HG02678 (cell line): ENCODE results near the gene SKOR1.

Source experiments
- ATAC-seq: cut with Tn5 transposase; IDR thresholded peaks from one replicate; pipeline ENCODE4 v1.9.1; 2021; ENCODE audit warnings: mild to moderate bottlenecking, moderate library complexity; ENCODE audit not compliant: unreplicated experiment

Gene SKOR1

DNA sequence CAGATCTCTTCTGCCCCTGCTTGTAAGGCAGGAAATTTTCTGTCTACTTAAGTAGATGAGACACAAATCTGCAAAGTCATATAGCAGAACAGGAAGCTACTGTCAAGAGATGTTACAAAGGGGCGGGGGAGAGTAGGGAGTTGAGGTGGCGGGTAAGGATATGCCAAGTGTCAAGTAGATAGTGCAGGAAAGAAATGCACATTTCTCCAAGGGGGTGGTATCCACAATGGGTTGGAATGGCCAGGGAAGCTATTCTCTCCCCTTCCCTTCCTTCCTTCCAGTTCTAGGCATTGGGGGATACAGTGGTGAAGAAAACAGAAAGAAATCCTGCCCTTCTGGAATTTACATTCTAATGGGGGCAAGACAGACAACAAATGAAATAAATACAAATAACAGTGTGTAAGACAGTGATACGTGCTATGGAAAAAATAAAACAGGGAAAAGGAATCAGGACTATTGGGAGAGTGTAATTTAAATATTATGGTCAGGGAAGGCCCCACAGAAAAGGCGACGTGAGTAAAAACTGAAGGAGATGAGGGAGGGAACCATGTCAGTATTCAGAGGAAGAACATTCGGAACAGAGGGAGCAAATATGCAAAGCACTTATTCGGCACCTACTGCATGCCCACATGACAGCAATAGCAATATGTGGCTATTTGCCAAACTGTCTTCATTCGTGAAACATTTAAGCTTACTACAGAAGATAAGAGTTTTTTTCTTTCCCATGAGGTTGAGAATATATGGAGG, 57.4 kb downstream of the SKOR1 start:
- no peak for ATAC-seq

DNA sequence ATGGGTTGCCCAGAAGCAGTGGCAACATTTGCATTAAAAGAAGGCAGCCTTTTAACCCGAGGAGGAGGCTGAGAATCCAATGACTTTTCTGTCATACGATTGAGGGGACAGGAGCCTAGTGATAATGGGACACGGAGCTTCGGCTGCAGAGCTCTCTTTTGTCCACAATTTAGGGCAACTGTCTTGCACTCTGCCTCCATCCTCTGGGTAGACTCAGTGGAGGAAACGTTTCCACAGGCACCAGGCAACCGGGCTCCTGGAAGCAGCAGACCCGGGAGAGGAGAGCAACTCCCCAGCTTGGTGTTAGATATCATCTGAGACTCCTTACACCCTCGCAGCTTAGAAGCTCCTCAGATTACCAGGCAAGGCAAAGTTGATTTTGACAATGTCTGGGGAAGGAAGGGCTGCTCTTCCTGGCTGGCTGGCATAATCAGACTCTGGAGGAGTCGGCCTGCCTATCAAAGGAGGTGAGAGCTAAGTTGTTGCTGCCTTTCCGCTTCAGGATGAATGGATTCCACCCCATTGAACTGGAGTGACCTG, 58.0 kb downstream of the SKOR1 start:
- ATAC-seq: no peak

DNA sequence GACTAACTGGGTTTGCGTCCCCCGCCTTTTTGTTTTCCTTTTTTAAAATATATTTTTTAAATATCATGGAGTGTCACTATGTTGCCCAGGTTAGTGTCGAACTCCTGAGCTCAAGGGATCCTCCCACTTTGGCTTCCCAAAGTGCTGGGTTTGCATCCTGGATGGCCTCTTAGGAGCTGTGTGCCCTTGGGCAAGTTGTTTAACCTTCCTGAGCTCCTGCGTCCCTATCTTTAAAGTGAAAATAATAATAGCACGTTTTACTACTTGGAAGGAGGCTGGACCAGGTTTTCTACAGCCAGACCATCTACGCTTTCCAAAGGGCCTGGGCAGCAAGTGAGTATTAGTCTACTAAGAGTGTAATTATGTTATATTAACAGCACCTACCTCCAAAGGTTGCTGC, 58.7 kb downstream of the SKOR1 start:
- no peak for ATAC-seq
